Astrocyte (in vitro differentiated cells and primary cell): Measurements from ENCODE around the gene ENPP6. TPM values are rescaled to one million over a fixed set of nuclear protein-coding genes. Genes with fewer than 3 reads are reported as not detected.

Source experiments
- DNase-seq: peaks from one replicate; pipeline ENCODE4 v3.0.0-alpha.2; 2010; ENCODE audit warnings: low read depth
- FAIRE-seq: peaks from 2 replicates; lab custom pipeline; 2011; peaks lifted over from hg19 to GRCh38; lab: Jason Lieb, UNC
- H2AFZ ChIP-seq: 2 replicates; pipeline ENCODE4 v1.6.0; 2012; ENCODE audit warnings: low read depth, low read length, inconsistent platforms
- H3K27ac ChIP-seq: 2 replicates; pipeline ENCODE4 v1.5.1; 2011; ENCODE audit warnings: low read depth, low read length, inconsistent platforms
- H3K27me3 ChIP-seq: 2 replicates; pipeline ENCODE4 v1.6.0; 2011; ENCODE audit warnings: low read length, inconsistent platforms; ENCODE audit not compliant: insufficient read depth
- H3K36me3 ChIP-seq: 2 replicates; pipeline ENCODE4 v1.5.1; 2011; ENCODE audit warnings: low read length, inconsistent platforms; ENCODE audit not compliant: insufficient read depth
- H3K4me1 ChIP-seq: 2 replicates; pipeline ENCODE4 v1.5.1; 2011; ENCODE audit warnings: low read length, inconsistent platforms; ENCODE audit not compliant: insufficient read depth
- H3K4me2 ChIP-seq: 2 replicates; pipeline ENCODE4 v1.6.0; 2012; ENCODE audit warnings: low read length, inconsistent platforms
- H3K4me3 ChIP-seq: 2 replicates; pipeline ENCODE4 v1.5.1; 2011; ENCODE audit warnings: low read depth, mild to moderate bottlenecking, low read length, inconsistent platforms; ENCODE audit not compliant: insufficient read depth
- H3K79me2 ChIP-seq: 2 replicates; pipeline ENCODE4 v1.6.0; 2012; ENCODE audit warnings: mild to moderate bottlenecking, low read length, inconsistent platforms; ENCODE audit not compliant: insufficient read depth
- H3K9ac ChIP-seq: 2 replicates; pipeline ENCODE4 v1.6.0; 2012; ENCODE audit warnings: mild to moderate bottlenecking, low read length, inconsistent platforms
- H3K9me3 ChIP-seq: 2 replicates; pipeline ENCODE4 v1.5.1; 2012; ENCODE audit warnings: low read depth, mild to moderate bottlenecking, low read length, inconsistent platforms; ENCODE audit not compliant: insufficient read depth
- H4K20me1 ChIP-seq: 2 replicates; pipeline ENCODE4 v1.6.0; 2012; ENCODE audit warnings: low read length, inconsistent platforms; ENCODE audit not compliant: insufficient read depth
- H3K27ac Mint-ChIP-seq: one replicate; pipeline ENCODE4 v1.8.0; 2021; ENCODE audit warnings: mild to moderate bottlenecking, mixed read lengths; ENCODE audit not compliant: unreplicated experiment
- H3K27me3 Mint-ChIP-seq: one replicate; pipeline ENCODE4 v1.8.0; 2021; ENCODE audit warnings: low read depth, mixed read lengths; ENCODE audit not compliant: unreplicated experiment
- H3K36me3 Mint-ChIP-seq: one replicate; pipeline ENCODE4 v1.8.0; 2021; ENCODE audit warnings: low read depth, mixed read lengths; ENCODE audit not compliant: unreplicated experiment
- H3K4me1 Mint-ChIP-seq: one replicate; pipeline ENCODE4 v1.8.0; 2021; ENCODE audit warnings: low read depth, mixed read lengths; ENCODE audit not compliant: unreplicated experiment
- H3K4me3 Mint-ChIP-seq: one replicate; pipeline ENCODE4 v1.8.0; 2021; ENCODE audit warnings: mild to moderate bottlenecking, moderate library complexity, mixed read lengths; ENCODE audit not compliant: unreplicated experiment
- H3K9me3 Mint-ChIP-seq: one replicate; pipeline ENCODE4 v1.8.0; 2021; ENCODE audit warnings: mild to moderate bottlenecking, mixed read lengths; ENCODE audit not compliant: unreplicated experiment
- EZH2 ChIP-seq: IDR thresholded peaks from 2 replicates; pipeline ENCODE4 v1.6.1; 2012; ENCODE audit warnings: mild to moderate bottlenecking, low read length, inconsistent platforms; ENCODE audit not compliant: insufficient read depth
- total RNA-seq: library from RNA; stranded (reverse); gene quantifications from 2 replicates; pipeline ENCODE4 v1.2.1, GENCODE V29; 2021
- TF ChIP-seq, protein P1 (sequence below): IDR thresholded peaks from 2 replicates; pipeline ENCODE4 v1.5.1; 2011; ENCODE audit warnings: low read depth, mild to moderate bottlenecking, inconsistent platforms, low read length, moderate library complexity; ENCODE audit not compliant: insufficient read depth

ENPP6 gene
- total RNA-seq, 1 donor from 2014 or later, result 0.50 TPM

DNA sequence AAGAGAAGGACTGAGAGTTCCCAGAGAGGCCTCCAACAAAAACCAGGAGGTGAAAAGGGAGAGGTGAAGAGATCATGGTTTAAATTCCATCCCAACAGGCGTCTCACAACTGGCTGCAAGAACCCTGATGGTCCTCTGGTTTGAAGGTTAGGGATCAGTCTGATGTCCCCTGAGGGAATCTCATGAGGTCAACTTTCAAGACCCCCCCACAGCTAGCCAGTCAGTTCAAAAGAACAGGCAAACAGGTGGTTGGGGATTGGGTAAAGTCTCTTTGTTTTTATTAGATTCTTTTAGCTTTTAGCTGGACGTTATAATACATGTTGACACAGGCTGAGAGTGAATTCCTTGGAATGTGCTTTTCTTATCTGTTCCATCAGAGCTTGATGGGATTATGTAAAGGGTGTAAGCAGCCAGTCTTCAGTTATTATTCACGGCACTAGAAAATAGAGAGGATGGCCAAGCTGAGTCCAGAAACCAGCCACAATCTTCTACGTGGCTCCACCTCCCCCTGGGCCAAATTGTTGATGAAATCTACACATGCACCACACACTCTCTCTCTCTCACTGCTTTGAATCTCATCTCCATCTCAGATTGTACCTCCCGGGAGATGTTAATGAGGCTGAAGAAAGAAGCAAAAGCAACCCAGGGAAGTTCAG lies 20.8 kb downstream of the ENPP6 start:
- Histone ChIP-seq H3K79me2 (no peaks in the 10 kb centered on the region), H3K36me3 (no peaks in the 10 kb centered on the region), H3K4me3 (no peak overlapping the region), H3K9me3 (no peaks in the 10 kb centered on the region), H2AFZ (no peak overlapping the region), H3K9ac (no peak overlapping the region), H3K27me3 (no peaks in the 10 kb centered on the region), H4K20me1 (no peaks in the 10 kb centered on the region), H3K27ac (no peak overlapping the region), H3K4me1 (no peaks in the 10 kb centered on the region), H3K4me2 (no peak overlapping the region)
- no peak overlapping the region for H3K4me3 Mint-ChIP-seq
- no peak for DNase-seq
- peaks cover 15% of the 10 kb centered on the region for H3K27me3 Mint-ChIP-seq
- H3K9me3 Mint-ChIP-seq, result peaks cover 3% of the 10 kb centered on the region
- H3K27ac Mint-ChIP-seq, result no peak overlapping the region
- no peaks in the 10 kb centered on the region for H3K36me3 Mint-ChIP-seq
- peaks cover 6% of the 10 kb centered on the region for H3K4me1 Mint-ChIP-seq
- TF ChIP-seq EZH2, result no peak
- TF ChIP-seq, protein P1, sequence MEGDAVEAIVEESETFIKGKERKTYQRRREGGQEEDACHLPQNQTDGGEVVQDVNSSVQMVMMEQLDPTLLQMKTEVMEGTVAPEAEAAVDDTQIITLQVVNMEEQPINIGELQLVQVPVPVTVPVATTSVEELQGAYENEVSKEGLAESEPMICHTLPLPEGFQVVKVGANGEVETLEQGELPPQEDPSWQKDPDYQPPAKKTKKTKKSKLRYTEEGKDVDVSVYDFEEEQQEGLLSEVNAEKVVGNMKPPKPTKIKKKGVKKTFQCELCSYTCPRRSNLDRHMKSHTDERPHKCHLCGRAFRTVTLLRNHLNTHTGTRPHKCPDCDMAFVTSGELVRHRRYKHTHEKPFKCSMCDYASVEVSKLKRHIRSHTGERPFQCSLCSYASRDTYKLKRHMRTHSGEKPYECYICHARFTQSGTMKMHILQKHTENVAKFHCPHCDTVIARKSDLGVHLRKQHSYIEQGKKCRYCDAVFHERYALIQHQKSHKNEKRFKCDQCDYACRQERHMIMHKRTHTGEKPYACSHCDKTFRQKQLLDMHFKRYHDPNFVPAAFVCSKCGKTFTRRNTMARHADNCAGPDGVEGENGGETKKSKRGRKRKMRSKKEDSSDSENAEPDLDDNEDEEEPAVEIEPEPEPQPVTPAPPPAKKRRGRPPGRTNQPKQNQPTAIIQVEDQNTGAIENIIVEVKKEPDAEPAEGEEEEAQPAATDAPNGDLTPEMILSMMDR, result no peak
- no peak for FAIRE-seq

DNA sequence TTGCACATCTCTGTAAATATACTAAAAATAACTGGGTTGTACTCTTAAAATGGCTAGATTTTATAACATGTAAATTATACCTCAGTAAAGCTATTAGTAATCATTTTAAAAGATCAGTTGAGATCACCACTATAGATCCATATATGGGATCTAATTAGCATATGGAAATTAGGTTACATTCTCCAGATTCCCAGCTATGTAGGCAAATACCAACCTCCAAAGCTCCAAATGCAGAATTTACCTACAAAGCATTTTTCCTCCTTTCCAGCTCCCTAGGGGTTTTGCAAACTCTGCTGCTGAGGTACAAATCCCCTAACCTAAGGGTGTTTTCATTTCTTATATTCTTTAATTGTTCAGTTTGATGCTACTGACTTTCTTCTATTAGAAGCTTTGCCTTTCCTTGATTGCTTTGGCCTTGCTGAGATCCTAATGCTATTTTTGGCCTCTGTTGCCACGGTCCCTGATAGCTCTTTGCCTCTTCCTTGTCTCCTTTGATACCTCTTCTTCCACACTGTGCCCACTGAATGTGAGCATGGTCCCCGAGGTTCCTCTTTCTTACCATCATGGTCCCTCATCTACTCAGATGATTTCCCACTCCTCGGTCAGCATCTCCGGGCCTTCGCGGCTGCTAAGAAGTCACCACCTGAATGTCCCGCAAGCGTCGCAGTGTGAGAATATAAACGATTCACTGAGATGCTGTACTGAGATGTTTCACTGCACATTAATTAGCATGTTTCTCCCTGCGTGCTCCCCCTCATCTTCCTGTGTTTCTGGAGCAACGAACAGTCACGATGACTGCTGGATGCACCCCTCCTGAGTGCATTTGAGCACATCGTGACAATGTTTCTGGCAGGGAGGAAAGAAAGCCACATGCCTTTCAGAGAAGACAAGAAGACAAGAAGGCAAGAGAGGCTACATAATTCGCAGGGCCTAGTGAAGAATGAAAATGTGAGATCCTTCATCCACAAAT lies 23.8 kb downstream of the ENPP6 start:
- H3K36me3 ChIP-seq, result no peaks in the 10 kb centered on the region
- H3K27me3 ChIP-seq, result no peaks in the 10 kb centered on the region
- H3K27ac ChIP-seq, result no peak overlapping the region
- no peak for TF ChIP-seq EZH2
- TF ChIP-seq, protein P1, result no peak
- H2AFZ ChIP-seq, result no peak overlapping the region
- Mint-ChIP-seq H3K27me3 (peaks cover 11% of the 10 kb centered on the region), H3K4me1 (peaks cover 16% of the 10 kb centered on the region), H3K9me3 (peaks cover 3% of the 10 kb centered on the region), H3K27ac (no peak overlapping the region), H3K36me3 (no peaks in the 10 kb centered on the region), H3K4me3 (no peak overlapping the region)
- no peak overlapping the region for H3K4me3 ChIP-seq
- H3K9ac ChIP-seq, result no peak overlapping the region
- H3K4me2 ChIP-seq, result no peak overlapping the region
- DNase-seq (no peak), FAIRE-seq (no peak)
- H3K79me2 ChIP-seq, result no peaks in the 10 kb centered on the region
- H4K20me1 ChIP-seq, result no peaks in the 10 kb centered on the region
- H3K9me3 ChIP-seq, result no peaks in the 10 kb centered on the region
- no peaks in the 10 kb centered on the region for H3K4me1 ChIP-seq
